Esophagus squamous epithelium (tissue), 5 donors: ENCODE measurements around the gene BAD. TPM values are rescaled to one million over a fixed set of nuclear protein-coding genes. Genes with fewer than 3 reads are reported as not detected.

Experiments
- DNase-seq: peaks from one replicate; lab custom pipeline; 2025; lab: John Stamatoyannopoulos, UW
- H3K27ac ChIP-seq, 4 donors: fragments of 200-600 bp; sonication (generic); one replicate each; pipeline ENCODE4 v1.5.1; 2016 to 2019; ENCODE audit warnings: mild to moderate bottlenecking in 1 of 4
- H3K27me3 ChIP-seq, 4 donors: fragments of 200-600 bp; sonication (generic); 1 replicate in 3 of 4; 2 replicates in 1 of 4; pipeline versions ENCODE4 v1.5.1 to v1.6.0; 2017 to 2021; ENCODE audit warnings: antibody characterized with exemption in 1 of 4
- H3K36me3 ChIP-seq, 3 donors: fragments of 200-600 bp; sonication (generic); one replicate each; pipeline ENCODE4 v1.5.1; 2016 to 2019
- H3K4me1 ChIP-seq, 3 donors: fragments of 200-600 bp; sonication (generic); one replicate each; pipeline ENCODE4 v1.5.1; 2017 to 2019
- H3K4me3 ChIP-seq, 4 donors: fragments of 200-600 bp; sonication (generic); 1 replicate in 3 of 4; 2 replicates in 1 of 4; pipeline ENCODE4 v1.5.1; 2016 to 2019; ENCODE audit warnings: mild to moderate bottlenecking in 2 of 4, moderate library complexity in 1 of 4
- H3K9me3 ChIP-seq, 3 donors: fragments of 200-600 bp; sonication (generic); one replicate each; pipeline ENCODE4 v1.5.1; 2016 to 2019
- CTCF ChIP-seq, 6 experiments: fragments of 450-650 bp in 4 of 6; fragments of 200-600 bp in 2 of 6; sonication (generic) in 2 of 6; IDR thresholded peaks; one replicate each; pipeline ENCODE4 v1.5.1; 2016 to 2019; ENCODE audit warnings: antibody characterized with exemption in 6 of 6, mild to moderate bottlenecking in 4 of 6, moderate library complexity in 4 of 6
- POLR2A ChIP-seq, 4 donors: fragments of 450-650 bp; IDR thresholded peaks; one replicate each; pipeline ENCODE4 v1.6.1; 2017; ENCODE audit warnings: antibody characterized with exemption in 4 of 4, mild to moderate bottlenecking in 4 of 4, moderate library complexity in 3 of 4
- WGBS, 2 donors: methylation state at CpG; one replicate each; pipeline ENCODE4 v1.1.5; 2018; 5-methylcytosine and 5-hydroxymethylcytosine counted together
- intact Hi-C: fragments of 100-400 bp; cut with DNase I; formaldehyde crosslinking; loops from one replicate; pipeline ENCODE4 v1.15.0; 2022
- total RNA-seq, 4 donors: library from RNA; depleted of rRNA; stranded (reverse); fragments of >200 nt; gene quantifications; one replicate each; pipeline ENCODE4 v1.1.0, GENCODE V29; 2016
- donor health status: DM: yes; HTN: yes; CAD: no.

BAD gene
- total RNA-seq, 4 donors from 2014 or later: 49.4 to 86.5 (median 72.9) TPM

DNA sequence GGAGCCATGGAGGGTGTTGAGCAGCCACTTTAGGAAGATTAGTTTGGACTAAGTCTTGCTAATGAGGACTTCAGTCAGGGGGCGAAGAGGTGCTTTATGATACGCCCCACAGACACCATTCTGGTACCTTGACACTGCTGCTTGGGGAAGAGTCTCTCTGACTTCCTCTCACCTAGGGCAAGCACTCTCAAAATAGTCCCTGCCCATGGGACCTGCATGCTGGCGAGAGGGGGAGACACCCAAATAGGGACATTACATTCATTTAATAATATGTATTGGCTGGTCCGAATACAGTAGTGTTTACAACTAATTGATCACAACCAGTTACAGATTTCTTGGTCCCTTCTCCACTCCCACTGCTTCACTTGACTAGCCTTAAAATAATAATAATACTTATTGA, 11.3 kb upstream of the BAD start:
- intact Hi-C loops: no loop called here
- DNase-seq: no peak
- Histone ChIP-seq H3K36me3 (no peaks in the 10 kb centered on the region), H3K27ac (no peak overlapping the region), H3K27me3 (peaks cover 17 to 100% (median 29%) of the 10 kb centered on the region in 4 donors), H3K9me3 (no peaks in the 10 kb centered on the region), H3K4me1 (peaks cover 29 to 58% (median 38%) of the 10 kb centered on the region in 3 donors), H3K4me3 (no peak overlapping the region)
- TF ChIP-seq POLR2A (IDR thresholded peaks at IDR 0.05) (no peak), CTCF (IDR thresholded peaks at IDR 0.05) (no peak)
- WGBS, 2 donors: 87 to 90% methylated on average over 4 of the region's 4 CpGs

DNA sequence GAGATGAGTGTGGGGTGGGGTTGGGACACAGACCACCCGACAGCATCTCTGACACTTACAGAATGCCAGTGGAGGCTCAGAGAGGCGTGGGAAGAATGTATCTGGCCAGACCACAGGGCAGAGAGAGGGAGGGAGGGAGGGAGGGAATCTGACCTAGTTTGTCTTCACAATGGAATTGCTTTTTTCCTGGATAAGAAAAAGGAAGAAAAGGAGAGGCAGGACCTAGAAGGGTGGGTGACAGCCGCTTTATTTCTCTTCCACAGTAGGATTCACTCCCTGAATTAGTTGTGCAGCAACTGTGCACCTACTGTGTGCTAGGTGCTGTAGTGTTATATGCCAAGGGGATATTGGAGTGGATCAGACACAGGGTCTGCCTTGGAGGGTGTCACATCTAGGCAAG, 10.3 kb upstream of the BAD start:
- no peak for DNase-seq
- intact Hi-C loops: no loop called here
- Histone ChIP-seq H3K4me3 (no peak overlapping the region), H3K9me3 (no peaks in the 10 kb centered on the region), H3K27ac (no peak overlapping the region), H3K27me3 (peaks cover 14 to 99% (median 27%) of the 10 kb centered on the region in 4 donors), H3K36me3 (no peaks in the 10 kb centered on the region), H3K4me1 (peaks cover 19 to 48% (median 28%) of the 10 kb centered on the region in 3 donors)
- no peak for TF ChIP-seq POLR2A (IDR thresholded peaks at IDR 0.05)
- no peak for TF ChIP-seq CTCF (IDR thresholded peaks at IDR 0.05)
- WGBS, 2 donors: 36 to 79% methylated on average over 2 of the region's 3 CpGs

GRCh38 chr11:64292460-64293254, 8.2 kb upstream of the BAD start:
- Histone ChIP-seq H3K9me3 (no peaks in the 10 kb centered on the region), H3K4me1 (peaks cover 10 to 36% (median 20%) of the 10 kb centered on the region in 3 donors), H3K27me3 (peaks cover 8 to 78% (median 17%) of the 10 kb centered on the region in 4 donors), H3K4me3 (peak overlapping the region; percentile 23 to 67 (median 37)), H3K27ac (no peak overlapping the region), H3K36me3 (peaks cover 0 to 7% (median 0%) of the 10 kb centered on the region in 3 donors)
- intact Hi-C loops: no loop called here
- WGBS, 2 donors: 6 to 12% methylated on average over 17 to 21 of the region's 42 CpGs
- no peak for DNase-seq
- no peak for TF ChIP-seq CTCF (IDR thresholded peaks at IDR 0.05)
- no peak for TF ChIP-seq POLR2A (IDR thresholded peaks at IDR 0.05)

DNA sequence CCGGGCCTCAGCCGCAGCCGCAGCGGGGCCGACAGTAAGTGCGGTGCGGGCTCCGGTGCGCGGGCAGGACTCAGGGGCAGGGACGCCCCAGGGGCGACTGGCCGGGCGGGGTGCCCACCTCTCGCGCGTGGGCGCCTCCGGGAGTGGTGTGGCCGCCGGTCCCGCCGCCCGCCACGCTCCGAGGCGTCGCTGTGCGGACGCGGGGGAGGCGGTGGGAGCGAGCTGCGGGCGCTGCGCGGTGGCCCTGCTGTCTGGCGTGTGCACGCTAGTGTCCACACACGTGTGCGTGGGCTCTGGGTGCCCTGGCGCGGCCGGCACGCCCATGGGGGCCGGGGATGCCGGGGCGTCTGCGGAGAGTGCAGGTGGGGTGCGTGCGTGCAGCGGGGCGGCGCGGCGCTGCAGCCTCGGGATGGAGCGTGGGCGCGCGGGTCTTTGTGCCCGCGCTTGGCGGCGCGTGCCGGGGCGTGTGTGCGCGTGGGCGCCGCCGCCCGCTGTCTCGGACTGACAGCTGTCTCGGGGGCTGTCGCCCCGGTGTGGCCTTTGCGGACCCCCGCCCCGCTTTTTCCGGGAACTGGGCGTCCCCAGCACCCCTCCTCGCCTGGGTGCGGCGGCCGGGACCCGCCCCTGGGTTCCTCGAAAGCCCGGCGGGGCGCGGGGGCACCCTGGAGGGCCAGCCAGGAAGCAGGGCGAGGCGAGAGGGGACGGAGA, 7.4 kb upstream of the BAD start:
- Histone ChIP-seq H3K27me3 (peaks cover 8 to 71% (median 14%) of the 10 kb centered on the region in 4 donors), H3K4me3 (peak overlapping the region; percentile 23 to 67 (median 37)), H3K27ac (no peak overlapping the region), H3K4me1 (peaks cover 10 to 40% (median 20%) of the 10 kb centered on the region in 3 donors), H3K9me3 (no peaks in the 10 kb centered on the region), H3K36me3 (peaks cover 0 to 10% (median 0%) of the 10 kb centered on the region in 3 donors)
- intact Hi-C loops: no loop called here
- no CpG with 5 or more reads among the region's 96 CpGs for WGBS, 2 donors
- TF ChIP-seq POLR2A (IDR thresholded peaks at IDR 0.05): no peak
- no peak for TF ChIP-seq CTCF (IDR thresholded peaks at IDR 0.05)
- DNase-seq: no peak
